ENCODE results near the gene CMTM1. TPM values are rescaled to one million over a fixed set of nuclear protein-coding genes. Genes with fewer than 3 reads are reported as not detected.

CMTM1 gene
- total RNA-seq, 1 experiment from 2014 or later: 2.6 TPM

- no peak overlapping the region for H4K5ac ChIP-seq (ENCODE audit: insufficient read length, low read depth, low read length)
- H4K20me1 ChIP-seq (ENCODE audit: control insufficient read depth, insufficient read depth, insufficient read length): no peaks in the 10 kb centered on the region
- TF ChIP-seq CTCF (conservative IDR thresholded peaks at IDR 0.05): no peak
- no peak for DNase-seq
- H3K9me3 ChIP-seq (ENCODE audit: control insufficient read depth, low read depth, low read length): no peaks in the 10 kb centered on the region
- no peaks in the 10 kb centered on the region for H3K79me1 ChIP-seq (ENCODE audit: insufficient read depth, low read depth, low read length, poor library complexity, severe bottlenecking)
- no peak overlapping the region for H2BK120ac ChIP-seq (ENCODE audit: low read depth, low read length, poor library complexity, severe bottlenecking)
- H3K4me1 ChIP-seq (ENCODE audit: insufficient read depth, low read length): no peaks in the 10 kb centered on the region; the same call in 1 of the 2 replicates
- no peak overlapping the region for H3K9ac ChIP-seq (ENCODE audit: extremely low read depth, insufficient read length, low read length)
- H2BK20ac ChIP-seq (ENCODE audit: low read depth, low read length, poor library complexity, severe bottlenecking): no peak overlapping the region
- Mint-ChIP-seq H3K27ac (no peak overlapping the region), H3K4me1 (peaks cover 22 to 24% of the 10 kb centered on the region in 2 experiments), H3K9me3 (no peaks in the 10 kb centered on the region), H3K36me3 (ENCODE audit: insufficient read depth in 1 of 3, low read depth in 3 of 3) (no peaks in the 10 kb centered on the region), H3K27me3 (ENCODE audit: low read depth) (peaks cover 35% of the 10 kb centered on the region), H3K4me3 (no peak overlapping the region)
- H4K91ac ChIP-seq (ENCODE audit: insufficient read length, low read depth, low read length): no peak overlapping the region
- peaks cover 13% of the 10 kb centered on the region; the same call in 1 of the 2 replicates for H3K27me3 ChIP-seq (ENCODE audit: insufficient read depth, low read length)
- no peak overlapping the region for H4K8ac ChIP-seq (replicated peaks; ENCODE audit: insufficient read length, low read depth, low read length)
- no peak overlapping the region for H3K23ac ChIP-seq (ENCODE audit: insufficient read length, low read depth, low read length)
- no peaks in the 10 kb centered on the region for H3K23me2 ChIP-seq (ENCODE audit: insufficient read length, low read depth, low read length, poor library complexity, severe bottlenecking)
- H3T11ph ChIP-seq (ENCODE audit: low read length): no peak overlapping the region
- H2BK5ac ChIP-seq (ENCODE audit: insufficient read length, low read length): no peak overlapping the region
- H3K27ac ChIP-seq (ENCODE audit: insufficient read length, low read depth, low read length): no peak overlapping the region
- no peaks in the 10 kb centered on the region for H3K79me2 ChIP-seq (ENCODE audit: insufficient read depth, low read length)
- no peak overlapping the region for H3K18ac ChIP-seq (ENCODE audit: insufficient read length, low read depth, low read length)
- no peak overlapping the region for H2AK5ac ChIP-seq (ENCODE audit: insufficient read length, low read length)
- H3K4me2 ChIP-seq (ENCODE audit: insufficient read depth, insufficient read length, low read length): no peak overlapping the region
- H2BK12ac ChIP-seq (ENCODE audit: insufficient read length, low read depth, low read length): no peak overlapping the region
- no peak overlapping the region for H2AFZ ChIP-seq (ENCODE audit: low read length)
- WGBS (ENCODE audit: extremely low coverage, insufficient read length, low lambda C conversion rate): no CpG with 5 or more reads among the region's 5 CpGs
- no peak overlapping the region for H3K4ac ChIP-seq (ENCODE audit: low read depth, low read length)
- H2BK15ac ChIP-seq (ENCODE audit: low read depth, low read length): no peak overlapping the region
- H3K14ac ChIP-seq (ENCODE audit: insufficient read depth, low read length): no peak overlapping the region
- H3K56ac ChIP-seq (ENCODE audit: insufficient read length, low read depth, low read length): no peak overlapping the region
Measured at GRCh38 chr16:66576296-66576695, 10.1 kb downstream of the CMTM1 start.

Measured in H9 (cell line).